ENCODE measurements around the gene NOL6. TPM values are rescaled to one million over a fixed set of nuclear protein-coding genes. Genes with fewer than 3 reads are reported as not detected.
"Not testable (repeated sequence)": the region's sequence is repeated elsewhere in the genome, so short reads cannot be mapped to it uniquely, and the experiment has no call there.

The NOL6 gene
- total and polyA plus RNA-seq, 4 donors = 14.4 to 42.5 (median 32.1) TPM

- Histone ChIP-seq H3K9ac (ENCODE audit: insufficient read depth in 1 of 2, low read length in 2 of 2) (no peak overlapping the region), H3K27me3 (ENCODE audit: control insufficient read depth in 3 of 3, insufficient read depth in 3 of 3, low read length in 2 of 3) (peaks cover 0 to 19% (median 6%) of the 10 kb centered on the region in 3 donors), H3K4me1 (ENCODE audit: control insufficient read depth in 5 of 5, insufficient read depth in 5 of 5, low read length in 5 of 5) (no peaks in the 10 kb centered on the region), H3K4me3 (no peak overlapping the region), H3K36me3 (ENCODE audit: control insufficient read depth in 4 of 4, insufficient read depth in 4 of 4, low read length in 4 of 4) (no peaks in the 10 kb centered on the region), H3K27ac (ENCODE audit: low read depth in 1 of 2, low read length in 1 of 2) (no peak overlapping the region), H3K9me3 (ENCODE audit: control insufficient read depth in 4 of 4, insufficient read depth in 3 of 4, low read length in 3 of 4) (no peaks in the 10 kb centered on the region)
- TF ChIP-seq CTCF (IDR thresholded peaks at IDR 0.05; ENCODE audit: control extremely low read depth, extremely low read depth) = no peak
- WGBS, 2 donors = 81 to 87% methylated on average over 2 of the region's 2 CpGs
- DNase-seq (peak in 2 of 3 donors; percentile 49), ATAC-seq (ENCODE audit: insufficient read depth, low FRiP score) (no peak)
These were observed 43.6 kb upstream of the NOL6 start for GRCh38 chr9:33517373-33517772.

GRCh38 chr9:33516397-33516796, 42.7 kb upstream of the NOL6 start:
- not testable (repeated sequence) for H3K36me3 ChIP-seq (ENCODE audit: control insufficient read depth in 4 of 4, insufficient read depth in 4 of 4, low read length in 4 of 4); H3K4me1 ChIP-seq (ENCODE audit: control insufficient read depth in 5 of 5, insufficient read depth in 5 of 5, low read length in 5 of 5); H3K9ac ChIP-seq (ENCODE audit: insufficient read depth in 1 of 2, low read length in 2 of 2); H3K4me3 ChIP-seq; H3K27me3 ChIP-seq (ENCODE audit: control insufficient read depth in 3 of 3, insufficient read depth in 3 of 3, low read length in 2 of 3); DNase-seq; H3K27ac ChIP-seq (ENCODE audit: low read depth in 1 of 2, low read length in 1 of 2); ATAC-seq (ENCODE audit: insufficient read depth, low FRiP score); H3K9me3 ChIP-seq (ENCODE audit: control insufficient read depth in 4 of 4, insufficient read depth in 3 of 4, low read length in 3 of 4)
- 95 to 100% methylated on average over 1 of the region's 1 CpG for WGBS, 2 donors

- not testable (repeated sequence) for DNase-seq; H3K27me3 ChIP-seq (ENCODE audit: control insufficient read depth in 3 of 3, insufficient read depth in 3 of 3, low read length in 2 of 3); H3K27ac ChIP-seq (ENCODE audit: low read depth in 1 of 2, low read length in 1 of 2); H3K4me1 ChIP-seq (ENCODE audit: control insufficient read depth in 5 of 5, insufficient read depth in 5 of 5, low read length in 5 of 5); H3K36me3 ChIP-seq (ENCODE audit: control insufficient read depth in 4 of 4, insufficient read depth in 4 of 4, low read length in 4 of 4); H3K4me3 ChIP-seq; H3K9ac ChIP-seq (ENCODE audit: insufficient read depth in 1 of 2, low read length in 2 of 2); ATAC-seq (ENCODE audit: insufficient read depth, low FRiP score); H3K9me3 ChIP-seq (ENCODE audit: control insufficient read depth in 4 of 4, insufficient read depth in 3 of 4, low read length in 3 of 4)
- WGBS, 2 donors = 50 to 66% methylated on average over 2 of the region's 2 CpGs
These were observed 41.7 kb upstream of the NOL6 start for GRCh38 chr9:33515342-33515995.

GRCh38 chr9:33512535-33512934, 38.8 kb upstream of the NOL6 start:
- 91 to 93% methylated on average over 2 of the region's 2 CpGs for WGBS, 2 donors
- not testable (repeated sequence) for H3K9me3 ChIP-seq (ENCODE audit: control insufficient read depth in 4 of 4, insufficient read depth in 3 of 4, low read length in 3 of 4); H3K27ac ChIP-seq (ENCODE audit: low read depth in 1 of 2, low read length in 1 of 2); H3K4me3 ChIP-seq; H3K27me3 ChIP-seq (ENCODE audit: control insufficient read depth in 3 of 3, insufficient read depth in 3 of 3, low read length in 2 of 3); ATAC-seq (ENCODE audit: insufficient read depth, low FRiP score); H3K36me3 ChIP-seq (ENCODE audit: control insufficient read depth in 4 of 4, insufficient read depth in 4 of 4, low read length in 4 of 4); DNase-seq; H3K4me1 ChIP-seq (ENCODE audit: control insufficient read depth in 5 of 5, insufficient read depth in 5 of 5, low read length in 5 of 5); H3K9ac ChIP-seq (ENCODE audit: insufficient read depth in 1 of 2, low read length in 2 of 2)

GRCh38 chr9:33511184-33511517, 37.4 kb upstream of the NOL6 start:
- Histone ChIP-seq H3K9ac (ENCODE audit: insufficient read depth in 1 of 2, low read length in 2 of 2) (peak overlapping the region; percentile 73 to 91), H3K27ac (ENCODE audit: low read depth in 1 of 2, low read length in 1 of 2) (peak overlapping the region; percentile 81 to 98), H3K4me3 (peak overlapping the region; percentile 74)
- not testable (repeated sequence) for H3K9me3 ChIP-seq (ENCODE audit: control insufficient read depth in 4 of 4, insufficient read depth in 3 of 4, low read length in 3 of 4); DNase-seq; H3K36me3 ChIP-seq (ENCODE audit: control insufficient read depth in 4 of 4, insufficient read depth in 4 of 4, low read length in 4 of 4); H3K27me3 ChIP-seq (ENCODE audit: control insufficient read depth in 3 of 3, insufficient read depth in 3 of 3, low read length in 2 of 3); ATAC-seq (ENCODE audit: insufficient read depth, low FRiP score); H3K4me1 ChIP-seq (ENCODE audit: control insufficient read depth in 5 of 5, insufficient read depth in 5 of 5, low read length in 5 of 5)
- WGBS, 2 donors = 0 to 2% methylated on average over 8 of the region's 8 CpGs

All from lung (tissue), 12 donors.